GM12864 (cell line): Measurements from ENCODE around the gene ZNF319.

Source experiments
- DNase-seq: peaks from one replicate; pipeline ENCODE4 v3.0.0-alpha.2; 2011; ENCODE audit warnings: low read depth
- H3K4me3 ChIP-seq: 2 replicates; pipeline ENCODE4 v1.5.1; 2011; ENCODE audit warnings: mild to moderate bottlenecking, low read depth, low read length, control low read depth
- TF ChIP-seq, protein P1 (sequence below): IDR thresholded peaks from 2 replicates; pipeline ENCODE4 v1.5.1; 2011; ENCODE audit warnings: low read depth, mild to moderate bottlenecking, moderate library complexity, low read length, control low read depth, inconsistent platforms; ENCODE audit errors: missing control alignments

ZNF319 gene

DNA sequence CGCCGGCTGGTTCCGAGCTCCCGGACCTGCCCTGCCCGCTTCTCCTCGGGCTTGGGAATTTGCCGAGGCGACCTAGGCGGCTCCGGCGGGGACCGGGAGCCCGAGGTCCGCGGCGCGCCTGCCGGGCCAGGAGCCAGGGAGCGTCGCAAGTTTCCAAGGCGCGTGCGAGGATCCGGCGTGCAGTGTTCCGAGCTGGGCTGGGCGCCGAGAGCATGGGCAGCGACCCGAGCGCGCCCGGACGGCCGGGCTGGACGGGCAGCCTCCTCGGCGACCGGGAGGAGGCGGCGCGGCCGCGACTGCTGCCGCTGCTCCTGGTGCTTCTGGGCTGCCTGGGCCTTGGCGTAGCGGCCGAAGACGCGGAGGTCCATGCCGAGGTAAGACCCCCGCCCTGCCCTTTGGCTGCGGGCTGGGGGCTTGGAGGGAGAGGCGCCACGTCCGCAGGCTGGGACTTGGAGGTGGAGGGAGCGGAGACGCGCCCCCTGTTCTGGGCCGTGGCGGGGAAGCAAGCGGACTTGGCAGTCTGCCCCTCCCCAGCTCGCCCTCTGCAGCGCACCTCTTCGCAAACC is 25.8 kb upstream of the ZNF319 start:
- TF ChIP-seq, protein P1, sequence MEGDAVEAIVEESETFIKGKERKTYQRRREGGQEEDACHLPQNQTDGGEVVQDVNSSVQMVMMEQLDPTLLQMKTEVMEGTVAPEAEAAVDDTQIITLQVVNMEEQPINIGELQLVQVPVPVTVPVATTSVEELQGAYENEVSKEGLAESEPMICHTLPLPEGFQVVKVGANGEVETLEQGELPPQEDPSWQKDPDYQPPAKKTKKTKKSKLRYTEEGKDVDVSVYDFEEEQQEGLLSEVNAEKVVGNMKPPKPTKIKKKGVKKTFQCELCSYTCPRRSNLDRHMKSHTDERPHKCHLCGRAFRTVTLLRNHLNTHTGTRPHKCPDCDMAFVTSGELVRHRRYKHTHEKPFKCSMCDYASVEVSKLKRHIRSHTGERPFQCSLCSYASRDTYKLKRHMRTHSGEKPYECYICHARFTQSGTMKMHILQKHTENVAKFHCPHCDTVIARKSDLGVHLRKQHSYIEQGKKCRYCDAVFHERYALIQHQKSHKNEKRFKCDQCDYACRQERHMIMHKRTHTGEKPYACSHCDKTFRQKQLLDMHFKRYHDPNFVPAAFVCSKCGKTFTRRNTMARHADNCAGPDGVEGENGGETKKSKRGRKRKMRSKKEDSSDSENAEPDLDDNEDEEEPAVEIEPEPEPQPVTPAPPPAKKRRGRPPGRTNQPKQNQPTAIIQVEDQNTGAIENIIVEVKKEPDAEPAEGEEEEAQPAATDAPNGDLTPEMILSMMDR = no peak
- no peak for DNase-seq
- H3K4me3 ChIP-seq = peak overlapping the region; percentile 58

DNA sequence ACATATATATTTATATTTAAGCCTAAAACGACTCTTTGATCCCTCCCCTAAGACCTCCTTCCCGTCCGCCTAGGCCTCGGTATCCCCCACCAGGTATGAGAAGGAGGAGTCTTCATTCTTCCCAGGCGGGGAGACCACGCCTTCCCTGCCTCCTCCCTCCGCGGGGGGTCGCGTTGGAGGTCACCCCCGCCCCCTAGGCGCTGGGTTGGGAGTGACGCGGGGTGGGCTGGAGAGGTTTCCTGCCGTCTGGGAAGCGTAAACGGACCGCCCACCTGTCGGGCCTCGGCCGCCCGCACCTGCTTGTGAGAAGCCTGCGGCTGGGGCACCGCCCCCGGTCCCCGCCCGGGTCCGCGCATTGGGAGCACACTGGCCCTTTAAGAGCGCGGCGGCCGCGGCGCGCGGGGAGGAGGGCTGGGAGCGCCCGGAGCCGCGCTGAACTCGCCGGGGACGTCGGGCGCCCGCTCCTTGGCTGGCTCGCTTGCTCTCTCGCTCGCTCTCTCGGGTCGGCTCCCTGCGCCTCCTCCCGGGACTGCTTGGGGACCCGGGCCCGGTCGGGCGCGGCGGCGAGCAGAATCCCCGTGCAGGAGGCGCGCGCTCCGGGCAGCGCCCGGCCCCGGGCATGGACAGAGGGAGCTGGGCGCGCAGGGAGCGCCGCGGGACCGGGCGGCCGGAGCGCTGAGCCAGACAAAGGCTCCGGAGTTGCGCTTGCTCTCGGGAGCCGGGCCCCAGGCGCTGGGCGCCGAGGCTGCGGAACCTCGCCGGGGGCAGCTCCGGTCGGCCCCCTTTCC is 25.1 kb upstream of the ZNF319 start, which contains the start of gene MMP15:
MMP15 (plus strand) TSS at position 404 of the 788 bp plus-strand sequence. CDS start 597 bp downstream, outside the sequence.
- TF ChIP-seq, protein P1 = no peak

DNA sequence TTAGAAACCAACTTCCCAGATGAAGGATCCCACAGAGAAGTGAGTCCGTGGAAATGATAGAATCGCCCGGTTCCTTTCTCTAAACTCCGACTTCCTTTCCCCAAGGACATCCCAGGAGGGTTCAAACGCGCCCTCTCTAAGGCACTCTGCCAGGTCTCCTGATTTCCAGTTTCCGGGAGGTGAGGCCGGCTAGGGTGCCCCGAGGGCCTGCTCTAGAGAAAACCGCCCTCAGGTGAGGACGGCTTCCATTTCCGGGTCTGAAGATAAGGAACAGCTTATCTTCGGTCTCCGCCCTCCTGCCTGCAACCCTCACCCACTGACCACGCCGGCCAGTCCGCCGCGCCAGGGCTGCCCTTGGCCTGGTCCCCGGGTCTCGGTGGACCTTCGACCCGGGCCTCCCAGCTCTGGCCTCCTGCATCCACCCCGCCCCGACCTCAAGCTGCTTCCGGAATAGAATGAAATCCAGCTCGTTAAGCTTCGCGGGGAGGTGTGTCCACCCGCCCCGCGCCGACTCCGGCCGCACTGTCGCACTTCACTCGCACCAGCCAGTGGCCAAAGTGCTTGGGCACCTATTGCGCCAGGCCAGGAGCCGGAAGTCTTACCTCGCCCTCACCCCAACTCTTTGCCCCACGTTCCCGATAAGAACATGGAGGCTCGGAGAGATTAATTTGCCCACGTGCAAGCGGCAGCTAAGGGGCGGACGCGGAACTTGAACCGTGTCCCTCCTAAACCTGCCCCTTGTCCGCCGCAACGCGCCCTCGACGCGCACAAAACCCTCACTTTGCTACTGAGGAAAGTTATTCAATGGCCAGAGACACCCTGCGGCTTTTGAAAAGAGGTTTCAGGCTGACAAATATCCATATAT is 24.2 kb upstream of the ZNF319 start:
- TF ChIP-seq, protein P1 = no peak
- DNase-seq = no peak

More for the DNA sequence above, 25.1 kb upstream of the ZNF319 start, which contains the start of gene MMP15:
- peak within 1 kb of the TSS; percentile 58 for H3K4me3 ChIP-seq
- no peak for DNase-seq

DNA sequence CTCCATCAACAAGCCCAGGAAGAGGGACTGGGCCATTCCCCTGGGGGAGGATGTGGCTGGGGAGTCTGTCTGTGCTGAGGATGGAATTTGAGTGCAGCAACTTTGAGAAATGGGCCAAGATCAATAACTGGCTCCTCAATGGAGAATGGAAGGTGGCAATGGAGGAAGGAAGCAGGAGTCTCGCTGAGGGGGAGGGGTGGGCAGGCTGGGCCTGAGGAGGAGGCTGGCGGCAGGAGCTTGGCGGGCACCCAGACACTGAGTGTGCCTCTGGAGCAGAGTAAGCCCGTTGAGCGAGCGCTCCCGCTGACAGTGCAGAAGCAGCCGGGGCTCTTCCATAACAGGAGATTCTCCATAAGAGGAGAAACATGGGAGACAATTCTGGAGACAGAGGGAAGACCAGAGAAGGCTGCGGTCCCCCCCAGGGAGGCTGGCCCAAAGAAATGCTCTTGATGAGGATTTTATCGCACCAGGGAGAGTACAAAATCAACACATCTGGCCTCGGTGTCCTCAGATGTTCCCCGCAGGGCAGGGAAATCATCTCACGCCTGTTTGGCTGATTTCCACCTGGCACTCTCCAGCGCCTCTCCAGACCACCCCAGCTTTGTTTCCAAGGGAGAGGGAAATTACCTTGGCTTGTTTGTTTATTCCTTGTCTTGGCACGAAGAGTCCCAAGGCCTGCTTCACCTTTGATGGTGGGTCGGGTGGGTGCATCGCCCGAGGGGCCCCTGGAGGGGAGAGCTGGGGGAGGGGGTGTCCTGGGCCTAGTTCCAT is 22.3 kb upstream of the ZNF319 start:
- TF ChIP-seq, protein P1 = no peak
- no peak overlapping the region for H3K4me3 ChIP-seq
- DNase-seq = no peak

More for the DNA sequence above, 24.2 kb upstream of the ZNF319 start:
- H3K4me3 ChIP-seq = peak overlapping the region; percentile 58

DNA sequence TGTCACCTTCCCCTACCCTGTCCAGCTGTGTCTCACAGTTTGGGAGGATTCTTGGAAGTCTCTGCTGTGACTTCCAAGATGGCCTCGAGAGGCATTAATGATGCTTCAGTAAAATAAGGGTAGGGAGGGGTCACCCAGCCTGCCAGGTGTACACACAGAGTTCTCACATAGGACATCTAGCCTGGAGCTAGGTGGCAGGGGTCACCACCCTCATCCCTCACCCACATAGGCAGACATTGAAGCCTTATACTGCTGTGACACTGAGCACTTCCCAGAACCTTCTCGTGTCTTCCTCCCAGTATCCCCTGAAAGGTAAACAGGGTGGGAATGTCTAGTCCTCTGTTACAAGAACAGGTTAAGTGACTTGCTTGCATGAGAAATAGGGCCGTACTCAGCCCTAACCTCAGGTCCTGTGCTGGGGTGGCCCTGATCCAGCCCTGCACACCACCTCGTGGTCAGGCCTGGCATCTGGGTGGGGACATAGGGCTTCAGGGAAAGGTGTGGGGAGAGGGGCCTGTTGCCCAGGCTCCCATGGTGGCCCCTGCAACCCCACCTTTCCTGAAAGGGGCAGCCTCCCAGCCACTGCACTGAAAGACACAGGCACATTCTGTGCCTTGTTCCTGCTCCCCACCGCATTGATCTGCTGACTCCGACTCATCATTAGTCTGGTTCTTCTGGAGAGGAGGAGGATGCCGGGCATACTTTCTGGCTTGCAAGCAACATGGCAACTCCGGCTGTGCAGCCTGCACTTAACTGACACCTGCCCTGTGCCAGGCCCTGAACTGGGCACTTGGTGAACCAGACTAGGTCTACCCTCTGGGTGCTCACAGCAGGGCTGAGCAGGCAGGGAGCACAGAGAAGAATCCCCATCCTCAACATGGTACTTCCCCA is 21.4 kb upstream of the ZNF319 start:
- no peak overlapping the region for H3K4me3 ChIP-seq
- DNase-seq = no peak
- TF ChIP-seq, protein P1 = no peak
